Erythroblast (primary cell): ENCODE results near the gene SLC35E3.

Source experiments
- DNase-seq, 2 experiments: peaks; one replicate each; lab custom pipeline; 2025; lab: John Stamatoyannopoulos, UW
- GATA1 ChIP-seq: IDR thresholded peaks from 2 replicates; pipeline ENCODE4 v1.6.1; 2011; ENCODE audit warnings: low read depth, mild to moderate bottlenecking, control low read depth, low read length, moderate library complexity
- POLR2A ChIP-seq: IDR thresholded peaks from 2 replicates; pipeline ENCODE4 v1.6.1; 2011; ENCODE audit warnings: mild to moderate bottlenecking, low read length

The SLC35E3 gene

DNA sequence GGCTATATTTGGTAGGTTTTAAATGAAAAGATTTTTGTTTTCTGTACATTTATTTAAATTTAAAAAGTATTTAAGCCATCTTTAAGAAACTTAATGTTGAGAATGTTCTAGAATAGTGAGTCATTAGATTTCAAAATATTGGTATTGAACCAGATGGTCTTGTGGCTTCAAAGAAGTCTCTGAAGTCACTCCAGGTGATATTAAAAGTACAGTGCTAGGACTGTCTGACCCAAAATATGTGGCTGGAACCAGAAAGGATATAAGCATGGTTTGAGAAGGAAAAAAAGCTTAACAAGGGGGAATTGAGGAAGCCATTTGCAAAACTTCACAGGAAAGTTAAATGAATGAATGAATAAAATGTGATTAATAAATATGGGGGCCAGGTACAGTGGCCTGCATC lies 33.3 kb downstream of the SLC35E3 start:
- no peak for DNase-seq
- TF ChIP-seq GATA1, result no peak
- TF ChIP-seq POLR2A, result no peak

DNA sequence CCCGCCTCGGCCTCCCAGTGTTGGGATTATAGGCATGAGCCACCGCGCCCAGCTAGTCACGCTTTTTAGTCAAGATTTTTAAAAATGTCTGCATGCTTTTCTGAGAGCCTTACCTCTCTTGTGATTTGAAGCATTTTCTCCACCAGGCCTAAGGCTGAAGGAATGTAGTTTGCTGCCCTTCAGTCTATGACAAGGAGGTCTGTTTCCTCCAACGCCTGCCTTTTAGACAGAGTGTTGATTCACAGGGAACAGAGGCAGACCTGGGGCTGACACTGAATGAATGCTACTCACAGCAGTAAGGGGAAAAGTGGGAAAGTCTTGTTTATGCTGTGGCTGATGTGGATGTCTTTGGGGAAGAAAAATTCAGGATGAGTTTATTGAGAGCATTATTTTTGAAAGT lies 34.8 kb downstream of the SLC35E3 start:
- no peak for DNase-seq
- no peak for TF ChIP-seq GATA1
- no peak for TF ChIP-seq POLR2A

DNA sequence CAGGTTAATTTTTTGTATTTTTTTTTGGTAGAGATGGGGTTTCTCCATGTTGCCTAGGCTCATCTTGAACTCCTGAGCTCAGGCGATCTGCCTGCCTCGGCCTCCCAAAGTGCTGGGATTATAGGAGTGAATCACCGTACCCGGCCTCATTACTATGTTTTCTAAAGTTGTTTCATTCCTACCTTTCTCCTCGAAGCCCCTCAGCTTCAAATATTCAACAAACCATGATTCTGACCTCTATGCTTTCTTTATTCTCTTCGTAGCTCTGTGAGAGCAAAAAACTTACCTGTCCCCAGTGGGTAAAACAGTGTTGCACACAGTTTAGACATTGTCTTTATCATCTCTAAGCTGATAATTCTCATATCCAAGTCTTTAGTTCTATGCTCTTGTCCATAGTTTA lies 35.8 kb downstream of the SLC35E3 start:
- DNase-seq, result no peak
- TF ChIP-seq POLR2A (no peak), GATA1 (no peak)

GRCh38 chr12:68784015-68784414 lies 38.0 kb downstream of the SLC35E3 start:
- no peak for DNase-seq
- no peak for TF ChIP-seq GATA1
- TF ChIP-seq POLR2A, result no peak

- TF ChIP-seq POLR2A (no peak), GATA1 (no peak)
- no peak for DNase-seq
These were observed 39.4 kb downstream of the SLC35E3 start for GRCh38 chr12:68785358-68785757.

- no peak for TF ChIP-seq GATA1
- no peak for TF ChIP-seq POLR2A
- no peak for DNase-seq
These were observed 39.8 kb downstream of the SLC35E3 start for GRCh38 chr12:68785823-68786222.

DNA sequence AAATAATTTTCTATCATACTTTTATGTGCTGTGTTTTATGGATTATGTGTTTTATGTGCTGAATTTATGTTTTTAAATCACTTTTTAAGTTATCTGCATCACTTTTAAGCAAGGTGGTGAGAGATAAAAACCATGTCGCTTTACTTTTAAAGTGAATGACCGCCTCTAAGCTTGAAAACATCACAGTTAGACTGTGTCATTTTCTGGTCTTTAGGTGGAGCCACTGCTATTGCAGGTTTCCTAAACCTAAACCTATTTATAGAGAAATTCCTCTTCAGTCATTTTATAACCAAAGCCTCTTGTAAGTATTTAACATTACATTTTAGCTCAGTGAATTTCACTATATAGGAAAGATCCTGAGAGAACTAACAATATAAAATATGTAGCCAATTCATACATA lies 41.0 kb downstream of the SLC35E3 start:
- TF ChIP-seq GATA1 (no peak), POLR2A (no peak)
- DNase-seq, result peak; percentile 22 to 26

GRCh38 chr12:68788554-68789143 lies 42.7 kb downstream of the SLC35E3 start:
- no peak for DNase-seq
- no peak for TF ChIP-seq POLR2A
- no peak for TF ChIP-seq GATA1

DNA sequence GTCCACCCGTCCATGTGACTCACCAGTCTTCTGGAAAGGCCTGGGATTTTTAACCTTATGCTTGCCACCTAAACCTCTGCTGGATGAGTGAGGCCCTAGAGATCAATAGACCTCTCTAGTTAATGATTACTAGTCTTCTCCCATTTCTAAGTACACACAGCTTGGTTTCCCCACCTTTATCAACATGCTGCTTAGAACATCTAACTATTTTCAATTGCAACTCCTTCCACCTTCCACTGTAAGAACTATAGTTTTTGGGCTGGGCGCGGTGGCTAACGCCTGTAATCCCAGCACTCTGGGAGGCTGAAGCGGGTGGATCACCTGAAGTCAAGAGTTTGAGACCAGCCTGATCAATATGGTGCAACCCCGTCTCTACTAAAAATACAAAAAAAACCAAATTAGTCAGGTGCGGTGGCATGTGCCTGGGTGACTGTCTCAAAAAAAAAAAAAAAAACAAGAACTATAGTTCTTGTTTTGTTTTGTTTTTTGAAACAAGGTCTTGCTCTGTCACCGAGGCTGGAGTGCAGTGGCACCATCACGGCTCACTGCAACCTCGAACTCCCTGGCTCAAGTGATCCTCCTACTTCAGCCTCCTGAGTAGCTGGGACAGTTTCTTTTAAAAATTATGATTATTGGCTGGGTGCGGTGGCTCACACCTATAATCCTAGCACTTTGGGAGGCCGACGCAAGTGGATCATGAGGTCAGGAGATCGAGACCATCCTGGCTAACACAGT lies 43.3 kb downstream of the SLC35E3 start:
- TF ChIP-seq POLR2A, result no peak
- no peak for TF ChIP-seq GATA1
- no peak for DNase-seq

- DNase-seq, result no peak
- TF ChIP-seq GATA1, result no peak
- TF ChIP-seq POLR2A, result no peak
These were observed 44.3 kb downstream of the SLC35E3 start for GRCh38 chr12:68790081-68790951.

- no peak for DNase-seq
- TF ChIP-seq POLR2A, result no peak
- TF ChIP-seq GATA1, result no peak
These were observed 44.9 kb downstream of the SLC35E3 start for GRCh38 chr12:68790952-68791234.

- no peak for DNase-seq
- TF ChIP-seq GATA1 (no peak), POLR2A (no peak)
These were observed 46.0 kb downstream of the SLC35E3 start for GRCh38 chr12:68791897-68792481.

- peak; percentile 77 to 79 for DNase-seq
- no peak for TF ChIP-seq POLR2A
- TF ChIP-seq GATA1, result no peak
These were observed 47.0 kb downstream of the SLC35E3 start for GRCh38 chr12:68792952-68793351.

DNA sequence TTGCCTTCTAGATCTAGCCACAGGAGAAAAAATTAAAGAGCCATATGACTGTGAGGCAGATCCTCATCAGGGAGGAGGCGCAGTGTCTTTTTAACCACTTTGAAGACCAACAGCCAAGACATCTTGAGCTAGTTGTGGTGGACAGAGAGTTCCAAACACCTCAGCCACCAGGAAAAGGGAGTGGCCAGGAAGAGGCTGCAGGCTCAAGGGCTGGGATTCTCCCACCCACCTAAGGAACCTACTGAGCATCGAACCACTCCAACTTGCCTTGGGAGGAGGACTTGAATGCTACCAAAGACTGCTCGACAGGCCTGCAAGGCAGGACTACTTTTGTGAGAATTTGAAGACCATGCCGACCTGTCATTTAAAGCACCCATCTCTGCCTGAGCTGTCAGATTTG lies 47.5 kb downstream of the SLC35E3 start:
- DNase-seq, result no peak
- no peak for TF ChIP-seq POLR2A
- no peak for TF ChIP-seq GATA1
